ENCODE measurements around the gene SRF. TPM values are rescaled to one million over a fixed set of nuclear protein-coding genes. Genes with fewer than 3 reads are reported as not detected.

SRF gene
- total RNA-seq, 1 donor from 2014 or later = 35.5 TPM

DNA sequence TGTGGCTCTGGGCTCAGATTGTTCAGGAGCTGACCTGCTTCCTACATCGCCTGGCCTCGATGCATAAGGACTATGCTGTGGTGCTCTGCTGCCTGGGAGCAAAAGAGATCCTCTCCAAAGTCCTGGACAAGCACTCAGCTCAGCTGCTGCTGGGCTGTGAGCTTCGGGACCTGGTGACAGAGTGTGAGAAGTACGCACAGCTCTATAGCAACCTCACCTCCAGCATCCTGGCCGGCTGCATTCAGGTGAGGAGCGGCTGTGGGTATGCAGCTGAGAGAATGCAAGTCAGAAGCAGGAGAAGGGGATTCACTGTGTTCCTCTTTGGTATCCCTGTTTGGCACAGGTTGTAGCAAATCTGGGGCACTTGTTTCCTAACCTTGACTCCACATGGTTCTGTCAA is 28.8 kb downstream of the SRF start:
- H3K36me3 ChIP-seq (ENCODE audit: control insufficient read depth, insufficient read depth, low read length) = no peaks in the 10 kb centered on the region
- no peak for DNase-seq (ENCODE audit: low read depth)
- no peak overlapping the region for H3K4me3 ChIP-seq (ENCODE audit: low read depth, low read length)
- no peaks in the 10 kb centered on the region for H3K27me3 ChIP-seq (ENCODE audit: control insufficient read depth, insufficient read depth, low read length)
- TF ChIP-seq, protein P1, sequence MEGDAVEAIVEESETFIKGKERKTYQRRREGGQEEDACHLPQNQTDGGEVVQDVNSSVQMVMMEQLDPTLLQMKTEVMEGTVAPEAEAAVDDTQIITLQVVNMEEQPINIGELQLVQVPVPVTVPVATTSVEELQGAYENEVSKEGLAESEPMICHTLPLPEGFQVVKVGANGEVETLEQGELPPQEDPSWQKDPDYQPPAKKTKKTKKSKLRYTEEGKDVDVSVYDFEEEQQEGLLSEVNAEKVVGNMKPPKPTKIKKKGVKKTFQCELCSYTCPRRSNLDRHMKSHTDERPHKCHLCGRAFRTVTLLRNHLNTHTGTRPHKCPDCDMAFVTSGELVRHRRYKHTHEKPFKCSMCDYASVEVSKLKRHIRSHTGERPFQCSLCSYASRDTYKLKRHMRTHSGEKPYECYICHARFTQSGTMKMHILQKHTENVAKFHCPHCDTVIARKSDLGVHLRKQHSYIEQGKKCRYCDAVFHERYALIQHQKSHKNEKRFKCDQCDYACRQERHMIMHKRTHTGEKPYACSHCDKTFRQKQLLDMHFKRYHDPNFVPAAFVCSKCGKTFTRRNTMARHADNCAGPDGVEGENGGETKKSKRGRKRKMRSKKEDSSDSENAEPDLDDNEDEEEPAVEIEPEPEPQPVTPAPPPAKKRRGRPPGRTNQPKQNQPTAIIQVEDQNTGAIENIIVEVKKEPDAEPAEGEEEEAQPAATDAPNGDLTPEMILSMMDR (IDR thresholded peaks at IDR 0.05; ENCODE audit: insufficient read depth, low read length, poor library complexity, severe bottlenecking) = no peak

DNA sequence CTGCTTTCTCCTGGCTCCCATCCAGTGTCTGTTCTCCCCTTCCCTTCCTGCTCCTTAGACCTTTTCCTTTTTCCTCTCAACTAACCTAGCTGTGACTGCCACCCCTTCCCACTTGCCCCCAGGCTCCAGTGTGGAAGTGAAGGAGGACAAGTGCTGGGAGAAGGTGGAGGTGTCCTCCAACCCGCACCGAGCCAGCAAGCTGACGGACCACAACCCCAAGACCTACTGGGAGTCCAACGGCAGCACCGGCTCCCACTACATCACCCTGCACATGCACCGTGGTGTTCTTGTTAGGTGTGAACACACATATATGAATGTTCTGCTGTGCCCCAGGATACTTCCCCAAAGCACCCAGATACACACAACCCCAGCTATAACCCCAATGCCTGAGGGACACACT is 29.5 kb downstream of the SRF start:
- Histone ChIP-seq H3K4me3 (ENCODE audit: low read depth, low read length) (no peak overlapping the region), H3K36me3 (ENCODE audit: control insufficient read depth, insufficient read depth, low read length) (no peaks in the 10 kb centered on the region), H3K27me3 (ENCODE audit: control insufficient read depth, insufficient read depth, low read length) (no peaks in the 10 kb centered on the region)
- no peak for DNase-seq (ENCODE audit: low read depth)
- TF ChIP-seq, protein P1 (IDR thresholded peaks at IDR 0.05; ENCODE audit: insufficient read depth, low read length, poor library complexity, severe bottlenecking) = no peak

DNA sequence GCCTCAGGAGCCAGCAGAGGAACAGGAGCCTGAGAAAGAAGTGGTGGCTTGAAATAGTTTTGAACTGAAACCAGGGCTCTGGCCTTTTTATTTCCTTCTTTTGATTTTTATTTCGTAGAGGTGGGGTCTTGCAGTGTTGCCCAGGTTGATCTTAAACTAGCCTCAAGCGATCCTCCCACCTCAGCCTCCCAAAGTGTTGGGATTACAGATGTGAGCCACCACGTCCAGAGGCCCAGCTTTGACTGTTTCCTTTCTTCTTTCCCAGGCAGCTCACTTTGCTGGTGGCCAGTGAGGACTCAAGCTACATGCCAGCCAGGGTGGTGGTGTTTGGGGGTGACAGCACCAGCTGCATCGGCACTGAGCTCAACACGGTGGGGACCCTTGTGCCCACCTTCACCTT is 31.4 kb downstream of the SRF start:
- peaks cover 1% of the 10 kb centered on the region for H3K36me3 ChIP-seq (ENCODE audit: control insufficient read depth, insufficient read depth, low read length)
- no peaks in the 10 kb centered on the region for H3K27me3 ChIP-seq (ENCODE audit: control insufficient read depth, insufficient read depth, low read length)
- TF ChIP-seq, protein P1 (IDR thresholded peaks at IDR 0.05; ENCODE audit: insufficient read depth, low read length, poor library complexity, severe bottlenecking) = no peak
- H3K4me3 ChIP-seq (ENCODE audit: low read depth, low read length) = no peak overlapping the region
- DNase-seq (ENCODE audit: low read depth) = no peak

DNA sequence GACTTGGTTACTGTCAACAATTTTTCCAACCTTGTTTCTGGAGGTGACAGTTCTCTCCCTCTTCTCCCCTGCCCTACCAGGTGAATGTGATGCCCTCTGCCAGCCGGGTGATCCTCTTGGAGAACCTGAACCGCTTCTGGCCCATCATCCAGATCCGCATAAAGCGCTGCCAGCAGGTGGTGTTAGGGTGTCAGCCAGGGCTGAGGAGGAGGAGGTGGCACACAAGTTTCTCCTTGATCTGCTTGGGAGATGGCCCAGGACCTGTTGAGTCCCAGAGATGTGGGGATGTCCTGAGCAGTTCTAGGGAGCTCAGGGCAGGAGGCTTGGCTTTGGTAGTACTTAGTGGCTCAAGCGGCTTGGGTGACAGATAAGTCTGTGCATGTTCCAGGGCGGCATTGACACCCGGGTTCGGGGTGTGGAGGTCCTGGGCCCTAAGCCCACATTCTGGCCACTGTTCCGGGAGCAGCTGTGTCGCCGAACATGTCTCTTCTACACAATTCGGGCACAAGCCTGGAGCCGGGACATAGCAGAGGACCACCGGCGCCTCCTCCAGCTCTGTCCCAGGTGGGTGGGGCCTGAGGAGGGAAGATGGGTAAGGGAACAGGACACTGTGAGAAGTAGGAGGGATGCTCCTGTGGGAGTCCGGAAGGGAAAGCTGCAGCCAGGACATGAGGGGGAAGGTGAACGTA is 32.1 kb downstream of the SRF start:
- Histone ChIP-seq H3K4me3 (ENCODE audit: low read depth, low read length) (no peak overlapping the region), H3K27me3 (ENCODE audit: control insufficient read depth, insufficient read depth, low read length) (no peaks in the 10 kb centered on the region), H3K36me3 (ENCODE audit: control insufficient read depth, insufficient read depth, low read length) (peaks cover 1% of the 10 kb centered on the region)
- no peak for DNase-seq (ENCODE audit: low read depth)
- TF ChIP-seq, protein P1 (IDR thresholded peaks at IDR 0.05; ENCODE audit: insufficient read depth, low read length, poor library complexity, severe bottlenecking) = no peak

DNA sequence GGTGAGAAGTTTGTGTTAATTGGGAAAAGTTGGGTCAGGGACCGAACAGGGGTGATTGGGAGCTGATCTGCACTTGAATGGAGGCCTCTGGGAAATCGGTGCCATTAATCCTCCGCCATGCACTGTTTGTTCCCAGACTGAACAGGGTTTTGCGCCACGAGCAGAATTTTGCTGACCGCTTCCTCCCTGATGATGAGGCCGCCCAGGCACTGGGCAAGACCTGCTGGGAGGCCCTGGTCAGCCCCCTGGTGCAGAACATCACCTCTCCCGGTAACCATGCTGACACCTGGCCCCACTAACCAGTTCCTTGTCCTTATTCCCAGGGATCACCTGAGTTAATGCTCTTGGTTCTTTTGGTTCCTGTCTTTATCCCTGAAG is 32.6 kb downstream of the SRF start:
- peaks cover 1% of the 10 kb centered on the region for H3K36me3 ChIP-seq (ENCODE audit: control insufficient read depth, insufficient read depth, low read length)
- DNase-seq (ENCODE audit: low read depth) = no peak
- TF ChIP-seq, protein P1 (IDR thresholded peaks at IDR 0.05; ENCODE audit: insufficient read depth, low read length, poor library complexity, severe bottlenecking) = no peak
- H3K4me3 ChIP-seq (ENCODE audit: low read depth, low read length) = no peak overlapping the region
- H3K27me3 ChIP-seq (ENCODE audit: control insufficient read depth, insufficient read depth, low read length) = no peaks in the 10 kb centered on the region
